ENCODE data around the gene PSMC3IP.
A peak's percentile ranks its signal among the peaks of the same experiment; 100 is the strongest.
"Not testable (repeated sequence)": the region's sequence is repeated elsewhere in the genome, so short reads cannot be mapped to it uniquely, and the experiment has no call there.

The PSMC3IP gene

GRCh38 chr17:42562388-42563142 lies 15.0 kb downstream of the PSMC3IP start:
- DNase-seq (ENCODE audit: low read depth, low spot score): no peak

- peak; percentile 74 for DNase-seq (ENCODE audit: low read depth, low spot score)
Measured at GRCh38 chr17:42561897-42562387, 15.6 kb downstream of the PSMC3IP start, which contains the start of gene COASY. Gene COASY, plus strand, starts transcription at chr17:42562148. Its CDS starts 475 bp downstream, at chr17:42562623.

- no peak for DNase-seq (ENCODE audit: low read depth, low spot score)
Measured at GRCh38 chr17:42560246-42560645, 17.3 kb downstream of the PSMC3IP start.

GRCh38 chr17:42559075-42559474 lies 18.5 kb downstream of the PSMC3IP start:
- DNase-seq (ENCODE audit: low read depth, low spot score): no peak

GRCh38 chr17:42555961-42556617 lies 21.4 kb downstream of the PSMC3IP start:
- not testable (repeated sequence) for DNase-seq (ENCODE audit: low read depth, low spot score)

- no peak for DNase-seq (ENCODE audit: low read depth, low spot score)
Measured at GRCh38 chr17:42555122-42555622, 22.4 kb downstream of the PSMC3IP start.

- peak; percentile 48 for DNase-seq (ENCODE audit: low read depth, low spot score)
Measured at GRCh38 chr17:42554250-42555121, 23.0 kb downstream of the PSMC3IP start.

GRCh38 chr17:42553866-42554249 lies 23.7 kb downstream of the PSMC3IP start:
- no peak for DNase-seq (ENCODE audit: low read depth, low spot score)

- DNase-seq (ENCODE audit: low read depth, low spot score): no peak
Measured at GRCh38 chr17:42553161-42553818, 24.2 kb downstream of the PSMC3IP start.

- not testable (repeated sequence) for DNase-seq (ENCODE audit: low read depth, low spot score)
Measured at GRCh38 chr17:42552736-42553135, 24.8 kb downstream of the PSMC3IP start, which contains the start of gene HSD17B1. Gene HSD17B1, plus strand, starts transcription at chr17:42552923. Its CDS starts 11 bp downstream, at chr17:42552934.

- no peak for DNase-seq (ENCODE audit: low read depth, low spot score)
Measured at GRCh38 chr17:42548993-42549755, 28.4 kb downstream of the PSMC3IP start.

- DNase-seq (ENCODE audit: low read depth, low spot score): peak; percentile 64
Measured at GRCh38 chr17:42548070-42548837, 29.3 kb downstream of the PSMC3IP start.

GRCh38 chr17:42547698-42548069 lies 29.8 kb downstream of the PSMC3IP start:
- DNase-seq (ENCODE audit: low read depth, low spot score): no peak

- no peak for DNase-seq (ENCODE audit: low read depth, low spot score)
Measured at GRCh38 chr17:42547001-42547461, 30.5 kb downstream of the PSMC3IP start.

- not testable (repeated sequence) for DNase-seq (ENCODE audit: low read depth, low spot score)
Measured at GRCh38 chr17:42545755-42546505, 31.6 kb downstream of the PSMC3IP start.

- DNase-seq (ENCODE audit: low read depth, low spot score): no peak
Measured at GRCh38 chr17:42544874-42545283, 32.6 kb downstream of the PSMC3IP start.

- no peak for DNase-seq (ENCODE audit: low read depth, low spot score)
Measured at GRCh38 chr17:42543190-42544079, 34.1 kb downstream of the PSMC3IP start.

All from activated naive CD8-positive, alpha-beta T cell treated with anti-CD3 and anti-CD28 coated beads, Interleukin-2, amount 50 U/mL, for 16 hours (primary cell).